Measurements from ENCODE around the gene FSTL3.
"Not testable (repeated sequence)": the region's sequence is repeated elsewhere in the genome, so short reads cannot be mapped to it uniquely, and the experiment has no call there.

Gene FSTL3

DNA sequence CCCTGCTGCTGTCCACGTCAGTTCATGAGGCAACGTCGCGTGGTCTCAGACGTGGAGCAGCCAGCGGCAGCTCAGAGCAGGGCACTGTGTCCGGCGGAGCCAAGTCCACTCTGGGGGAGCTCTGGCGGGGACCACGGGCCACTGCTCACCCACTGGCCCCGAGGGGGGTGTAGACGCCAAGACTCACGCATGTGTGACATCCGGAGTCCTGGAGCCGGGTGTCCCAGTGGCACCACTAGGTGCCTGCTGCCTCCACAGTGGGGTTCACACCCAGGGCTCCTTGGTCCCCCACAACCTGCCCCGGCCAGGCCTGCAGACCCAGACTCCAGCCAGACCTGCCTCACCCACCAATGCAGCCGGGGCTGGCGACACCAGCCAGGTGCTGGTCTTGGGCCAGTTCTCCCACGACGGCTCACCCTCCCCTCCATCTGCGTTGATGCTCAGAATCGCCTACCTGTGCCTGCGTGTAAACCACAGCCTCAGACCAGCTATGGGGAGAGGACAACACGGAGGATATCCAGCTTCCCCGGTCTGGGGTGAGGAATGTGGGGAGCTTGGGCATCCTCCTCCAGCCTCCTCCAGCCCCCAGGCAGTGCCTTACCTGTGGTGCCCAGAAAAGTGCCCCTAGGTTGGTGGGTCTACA, 6.6 kb downstream of the FSTL3 start:
- DNase-seq, result no peak

DNA sequence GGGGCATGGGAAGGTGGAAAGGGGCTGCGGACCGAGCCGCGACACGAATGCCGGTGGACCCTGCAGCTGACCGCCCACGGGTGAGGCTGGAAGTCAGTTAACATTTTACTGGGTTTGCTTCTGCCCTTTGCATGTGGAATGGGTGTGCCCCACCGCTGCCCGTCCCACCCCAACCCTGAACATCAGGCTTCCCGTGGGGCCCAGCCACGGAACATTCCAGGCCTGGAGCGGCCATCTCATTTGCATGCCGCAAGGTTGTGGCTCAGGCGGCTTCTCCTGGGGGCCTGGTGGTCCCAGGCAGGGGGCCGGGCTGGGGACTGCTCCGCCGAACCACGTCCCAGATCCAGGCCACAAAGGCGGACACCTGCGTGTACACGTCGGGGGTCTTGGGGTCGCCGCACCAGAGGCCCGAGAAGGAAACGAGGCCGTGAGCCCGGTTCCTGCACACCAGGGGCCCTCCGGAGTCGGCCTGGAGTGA, 9.3 kb downstream of the FSTL3 start:
- no peak for DNase-seq

DNA sequence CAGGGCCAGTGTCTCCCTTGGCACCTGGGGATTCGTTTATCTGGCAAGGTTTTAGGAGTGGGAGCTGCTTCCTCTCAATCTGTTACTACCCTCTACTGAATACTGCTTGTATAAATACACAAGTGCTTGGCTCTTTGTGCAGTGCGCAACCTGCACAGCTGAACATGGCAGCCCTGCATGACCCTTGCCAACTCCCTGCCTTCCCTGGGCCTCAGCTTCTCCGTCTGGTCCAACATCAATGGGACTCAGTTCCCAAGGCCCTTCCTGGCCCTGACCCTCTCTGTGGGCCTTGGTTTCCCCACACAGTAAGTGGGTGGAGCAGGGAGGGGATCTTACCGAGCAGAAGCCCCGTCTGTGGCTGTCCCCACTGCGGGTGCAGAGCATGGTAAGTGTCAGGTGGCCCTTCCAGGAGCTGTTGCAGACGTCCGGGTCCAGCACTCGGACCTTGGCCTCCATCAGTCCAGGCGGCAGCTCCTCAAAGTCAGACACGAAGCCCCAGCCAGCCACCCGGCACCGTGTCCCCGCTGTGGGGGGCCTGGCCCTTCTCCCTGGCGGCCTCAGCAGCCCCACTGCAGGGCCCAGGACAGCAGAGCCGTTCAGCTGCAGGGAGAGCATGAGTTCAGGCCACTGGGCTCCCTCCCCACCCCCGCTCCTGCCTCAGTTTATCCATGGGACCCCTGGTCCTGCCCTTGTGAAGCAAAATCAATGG, 10.6 kb downstream of the FSTL3 start:
- DNase-seq, result no peak

DNA sequence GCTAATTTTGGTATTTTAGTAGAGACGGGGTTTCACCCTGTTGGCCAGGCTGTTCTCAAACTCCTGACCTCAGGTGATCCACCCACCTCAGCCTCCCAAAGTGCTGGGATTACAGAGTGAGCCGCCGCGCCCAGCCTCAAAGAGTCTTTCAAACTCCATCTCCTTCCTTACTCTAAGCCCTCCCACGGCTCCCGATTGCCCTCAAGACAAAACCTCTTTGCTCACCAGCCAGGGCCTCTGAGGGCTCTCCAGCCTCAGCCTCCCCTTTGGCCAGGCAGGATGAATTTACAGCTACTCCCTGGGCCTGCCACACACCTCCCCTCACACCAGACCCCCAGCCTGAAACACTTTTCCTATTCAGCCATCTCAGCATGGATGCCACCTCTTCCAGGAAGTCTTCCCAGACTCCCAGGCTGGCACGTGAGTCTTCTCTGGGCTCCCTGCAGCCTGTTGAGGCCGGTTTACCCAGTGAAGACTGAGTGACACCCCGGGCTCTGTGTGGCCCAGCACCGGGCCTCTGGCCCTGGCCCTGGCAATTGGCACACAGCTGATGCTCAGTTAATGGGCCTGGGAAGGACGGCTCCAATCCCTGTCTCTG, 11.5 kb downstream of the FSTL3 start:
- no peak for DNase-seq

GRCh38 chr19:688214-688613, 12.0 kb downstream of the FSTL3 start:
- no peak for DNase-seq

GRCh38 chr19:688992-689391, 12.8 kb downstream of the FSTL3 start:
- no peak for DNase-seq

DNA sequence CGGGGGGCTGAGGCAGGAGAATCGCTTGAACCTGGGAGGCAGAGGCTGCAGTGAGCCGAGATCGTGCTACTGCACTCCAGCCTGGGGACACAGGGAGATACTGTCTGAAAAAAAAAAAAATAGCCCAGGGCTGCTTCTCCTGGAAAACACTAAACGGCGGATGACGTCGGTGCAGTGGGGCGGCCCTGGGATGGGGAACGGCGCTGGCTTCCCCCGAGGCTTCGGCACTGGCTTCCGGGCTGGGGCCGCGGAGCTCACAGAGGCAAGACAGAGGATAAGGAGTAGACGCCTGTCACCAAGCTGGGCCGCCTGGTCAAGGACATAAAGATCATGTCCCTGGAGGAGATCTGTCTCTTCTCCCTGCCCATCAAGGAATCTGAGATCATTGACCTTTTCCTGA, 14.0 kb downstream of the FSTL3 start:
- DNase-seq, result no peak

- DNase-seq, result no peak
These were observed 18.5 kb downstream of the FSTL3 start for GRCh38 chr19:694481-695351.

GRCh38 chr19:695352-695949, 19.3 kb downstream of the FSTL3 start, which contains the start of gene PRSS57:
Gene PRSS57, minus strand, starts transcription at chr19:695452. Its CDS starts 22 bp downstream, at chr19:695430.
- DNase-seq, result no peak

- DNase-seq, result not testable (repeated sequence)
These were observed 22.3 kb downstream of the FSTL3 start for GRCh38 chr19:698529-698928.

- peak; percentile 59 for DNase-seq
These were observed 23.7 kb downstream of the FSTL3 start for GRCh38 chr19:699885-700284.

DNA sequence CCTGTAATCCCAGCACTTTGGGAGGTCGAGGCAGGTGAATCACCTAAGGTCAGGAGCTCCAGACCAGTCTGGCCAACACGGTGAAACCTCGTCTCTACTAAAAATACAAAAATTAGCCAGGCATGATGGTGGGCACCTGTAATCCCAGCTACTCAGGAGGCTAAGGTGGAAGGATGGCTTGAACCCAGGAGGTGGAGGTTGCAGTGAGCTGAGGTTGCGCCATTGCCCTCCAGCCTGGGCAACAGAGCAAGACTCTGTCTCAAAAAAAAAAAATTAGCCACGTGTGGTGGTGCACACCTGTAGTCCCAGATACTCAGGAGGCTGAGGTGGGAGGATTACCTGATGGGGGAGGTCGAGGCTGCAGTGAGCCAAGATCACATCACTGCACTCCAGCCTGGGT, 26.7 kb downstream of the FSTL3 start:
- not testable (repeated sequence) for DNase-seq

DNA sequence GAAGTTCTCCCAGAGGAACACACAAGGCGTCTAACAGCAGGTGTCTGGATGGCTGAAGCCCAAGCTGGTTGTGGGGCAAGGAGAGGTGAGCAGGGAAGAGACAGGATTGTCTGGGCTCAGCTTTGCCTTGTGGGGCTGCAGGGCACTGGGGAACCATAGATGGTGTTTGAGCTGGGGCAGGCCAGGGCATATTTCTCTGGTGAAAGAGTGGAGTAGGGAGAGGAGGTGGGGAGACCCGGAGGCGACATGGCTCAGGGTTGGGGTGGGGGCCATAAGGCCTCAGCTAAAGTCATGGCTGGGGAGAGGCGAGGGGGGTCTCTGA, 27.1 kb downstream of the FSTL3 start:
- DNase-seq, result no peak

DNA sequence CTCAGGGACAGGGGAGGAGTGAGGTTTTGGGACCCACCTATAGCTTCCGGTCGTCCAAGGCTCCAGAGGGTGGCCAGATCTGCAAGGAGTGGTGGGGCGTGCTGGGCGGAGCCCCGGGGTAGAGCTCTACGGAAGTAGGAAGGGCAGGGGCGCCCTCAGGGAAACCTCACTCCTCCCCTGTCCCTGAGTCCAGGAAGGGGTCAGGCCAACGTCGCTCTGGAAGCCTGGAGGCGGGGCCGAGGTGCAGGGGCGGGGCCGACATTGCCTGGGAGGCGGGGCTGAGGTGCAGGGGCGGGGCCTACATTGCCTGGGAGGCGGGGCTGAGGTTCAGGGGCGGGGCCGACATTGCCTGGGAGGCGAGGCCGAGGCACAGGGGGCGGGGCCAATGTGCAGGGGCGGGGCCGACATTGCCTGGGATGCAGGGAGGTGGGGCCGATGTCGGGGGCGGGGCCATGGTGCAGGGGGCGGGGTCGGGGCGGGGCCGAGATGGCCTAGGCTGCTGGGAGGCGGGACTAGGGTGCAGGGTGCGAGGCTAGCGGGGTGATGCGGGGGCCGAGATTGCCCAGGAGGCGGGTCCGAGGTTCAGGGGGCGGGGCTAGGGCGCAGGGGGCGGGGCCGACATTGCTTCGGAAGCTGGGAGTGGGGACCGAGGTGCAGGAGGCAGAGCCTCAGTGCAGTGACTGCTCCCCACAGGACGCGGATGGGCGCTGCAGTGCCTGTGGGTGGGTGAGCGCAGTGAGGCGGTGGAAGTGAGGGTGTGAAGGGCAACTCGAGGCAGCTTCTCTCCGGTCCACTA, 27.7 kb downstream of the FSTL3 start:
- peak; percentile 80 for DNase-seq

GRCh38 chr19:704447-704741, 28.2 kb downstream of the FSTL3 start:
- DNase-seq, result no peak

- DNase-seq, result peak; percentile 74
These were observed 32.3 kb downstream of the FSTL3 start, which contains the start of gene PALM for GRCh38 chr19:708154-709143. Gene PALM, plus strand, starts transcription at chr19:708935. Its CDS starts 212 bp downstream, at chr19:709147.

DNA sequence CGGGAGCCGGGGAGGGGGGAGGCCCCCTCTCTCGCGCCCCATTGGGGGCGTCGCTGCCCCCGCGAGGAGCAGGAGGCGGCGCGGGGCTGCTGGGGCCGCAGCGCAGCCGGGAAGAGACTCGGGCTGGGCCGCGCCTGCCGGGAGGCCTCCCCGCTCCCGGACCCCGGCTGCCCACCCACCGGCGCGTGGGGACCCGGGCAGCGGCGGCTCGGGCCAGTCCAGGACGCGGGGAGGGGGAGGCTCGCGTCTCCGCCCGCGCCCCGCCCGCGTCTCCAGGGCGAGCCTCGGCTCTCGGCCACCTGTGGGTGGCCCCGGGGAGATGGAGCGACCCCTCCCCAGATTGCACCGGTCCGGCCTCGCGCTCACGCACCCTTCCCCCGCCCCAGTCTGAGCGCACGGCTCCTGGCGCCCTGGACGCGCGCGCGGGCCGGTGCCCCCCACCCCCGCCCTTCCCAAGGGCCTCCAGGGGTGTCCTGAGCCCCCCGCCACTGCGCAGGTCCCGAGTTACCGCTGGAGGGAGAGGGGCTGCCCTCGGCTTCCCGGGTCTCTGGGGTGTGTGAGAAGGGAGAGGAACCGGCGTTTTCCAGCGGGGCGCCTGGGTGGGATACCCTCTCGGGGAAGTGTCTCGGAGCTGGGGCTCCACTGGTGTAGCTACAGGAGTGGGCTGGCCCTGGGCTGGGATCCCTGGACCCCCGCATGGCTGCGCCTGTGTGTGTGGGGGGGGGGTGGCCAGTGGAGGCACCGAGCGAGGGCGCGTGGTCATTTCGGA, 33.2 kb downstream of the FSTL3 start:
- peak; percentile 54 for DNase-seq

DNA sequence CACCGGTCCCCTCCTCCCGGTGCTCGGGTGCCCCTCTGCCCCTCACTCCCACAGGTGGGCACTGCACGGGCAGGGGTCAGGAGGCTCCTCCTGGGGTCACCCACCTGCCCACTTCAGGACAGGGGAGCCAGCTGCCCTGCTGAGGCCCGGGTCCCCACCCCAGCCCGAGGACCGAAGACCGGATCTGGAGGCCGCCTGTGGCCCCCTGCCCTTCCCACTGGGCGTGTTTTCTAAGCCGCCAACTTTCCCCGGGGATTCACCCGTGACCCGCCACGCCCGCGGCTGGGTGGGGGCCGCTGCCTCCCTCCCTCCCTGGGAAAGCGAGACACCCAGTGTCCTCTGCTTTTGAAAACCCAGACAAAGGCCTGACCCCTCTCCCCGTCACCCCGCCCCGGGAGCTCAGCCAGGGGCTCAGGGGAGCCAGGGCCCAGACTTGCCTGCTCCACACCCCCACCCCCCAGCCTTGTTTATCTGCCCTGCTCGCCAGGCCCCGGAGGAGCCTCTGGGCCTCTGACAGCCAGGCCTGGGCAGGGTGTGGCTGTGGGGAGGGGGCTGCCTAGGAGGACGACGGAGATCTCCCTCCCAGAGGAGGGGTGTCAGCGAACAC, 33.9 kb downstream of the FSTL3 start:
- DNase-seq, result no peak

DNA sequence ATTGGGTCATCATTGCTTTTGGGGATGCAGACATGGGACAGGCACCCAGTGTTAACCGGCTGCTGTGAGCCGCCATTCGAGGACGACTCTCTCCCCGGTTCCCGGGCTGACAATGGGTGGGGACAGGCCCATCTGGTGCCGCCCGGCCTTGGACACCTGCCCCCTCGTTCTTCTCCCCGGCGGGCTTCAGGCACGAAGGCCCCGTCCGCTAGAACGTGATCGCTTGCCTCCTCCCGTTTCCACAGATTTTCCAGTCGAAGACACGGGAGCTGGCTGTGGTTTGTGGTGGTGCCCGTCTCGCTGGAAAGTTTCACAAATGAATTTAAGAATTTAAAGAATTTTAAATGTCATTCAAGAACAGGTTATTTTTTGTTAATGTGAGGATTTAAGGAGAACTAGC, 34.6 kb downstream of the FSTL3 start:
- no peak for DNase-seq

DNA sequence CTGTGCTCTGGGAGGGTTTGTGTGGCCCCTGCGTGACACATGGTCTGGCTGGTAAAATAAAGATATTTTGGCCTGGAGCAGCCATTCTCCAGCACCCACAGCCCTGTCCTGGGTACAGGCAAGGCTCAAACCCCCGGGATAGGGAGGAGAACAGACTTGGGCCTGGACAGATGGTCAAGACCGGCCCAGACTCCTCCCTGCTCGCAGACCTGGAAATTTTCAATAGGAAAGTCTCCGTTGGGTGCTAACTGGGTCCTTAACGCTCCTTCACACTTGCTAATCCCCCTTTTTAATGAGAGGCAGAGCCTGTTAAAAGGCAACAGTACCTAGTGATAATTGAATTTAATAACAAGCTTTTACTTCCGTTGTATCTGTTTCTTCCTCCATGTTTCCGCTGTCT, 35.1 kb downstream of the FSTL3 start:
- DNase-seq, result no peak

Measured in NCI-H69 (cell line).